Measurements from ENCODE around the gene CDK8. TPM values are rescaled to one million over a fixed set of nuclear protein-coding genes. Genes with fewer than 3 reads are reported as not detected.

The CDK8 gene
- total and polyA plus RNA-seq, 10 of the 15 experiments (the other 5 are each of a cell fraction or from before 2014, with no cell fraction given), result 8.6 to 23.5 (median 12.5) TPM

GRCh38 chr13:26370553-26370952 lies 116.6 kb downstream of the CDK8 start (continued):
- TF ChIP-seq WRNIP1 (IDR thresholded peaks at IDR 0.05; ENCODE audit: borderline replicate concordance, low read depth, low read length), result no peak
- TF ChIP-seq, protein P1, sequence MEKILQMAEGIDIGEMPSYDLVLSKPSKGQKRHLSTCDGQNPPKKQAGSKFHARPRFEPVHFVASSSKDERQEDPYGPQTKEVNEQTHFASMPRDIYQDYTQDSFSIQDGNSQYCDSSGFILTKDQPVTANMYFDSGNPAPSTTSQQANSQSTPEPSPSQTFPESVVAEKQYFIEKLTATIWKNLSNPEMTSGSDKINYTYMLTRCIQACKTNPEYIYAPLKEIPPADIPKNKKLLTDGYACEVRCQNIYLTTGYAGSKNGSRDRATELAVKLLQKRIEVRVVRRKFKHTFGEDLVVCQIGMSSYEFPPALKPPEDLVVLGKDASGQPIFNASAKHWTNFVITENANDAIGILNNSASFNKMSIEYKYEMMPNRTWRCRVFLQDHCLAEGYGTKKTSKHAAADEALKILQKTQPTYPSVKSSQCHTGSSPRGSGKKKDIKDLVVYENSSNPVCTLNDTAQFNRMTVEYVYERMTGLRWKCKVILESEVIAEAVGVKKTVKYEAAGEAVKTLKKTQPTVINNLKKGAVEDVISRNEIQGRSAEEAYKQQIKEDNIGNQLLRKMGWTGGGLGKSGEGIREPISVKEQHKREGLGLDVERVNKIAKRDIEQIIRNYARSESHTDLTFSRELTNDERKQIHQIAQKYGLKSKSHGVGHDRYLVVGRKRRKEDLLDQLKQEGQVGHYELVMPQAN (conservative IDR thresholded peaks at IDR 0.05), result no peak

GRCh38 chr13:26372747-26373146 lies 118.8 kb downstream of the CDK8 start:
- Histone ChIP-seq H3K4me1 (ENCODE audit: control insufficient read depth, insufficient read depth, low read length) (no peaks in the 10 kb centered on the region), H3K4me2 (ENCODE audit: control insufficient read depth, insufficient read depth) (no peak overlapping the region), H4K20me1 (ENCODE audit: control insufficient read depth, insufficient read depth) (no peaks in the 10 kb centered on the region; the same call in 1 of the 2 replicates), H3K27me3 (replicated peaks in 1 of 2; ENCODE audit: control insufficient read depth in 2 of 2, insufficient read depth in 2 of 2, low read length in 1 of 2) (no peaks in the 10 kb centered on the region), H2AFZ (ENCODE audit: control insufficient read depth, low read depth, low read length) (no peak overlapping the region), H3K79me2 (ENCODE audit: control insufficient read depth, insufficient read depth, low read length) (no peaks in the 10 kb centered on the region), H3K9ac (ENCODE audit: control insufficient read depth, insufficient read depth, low read length) (no peak overlapping the region), H3K9me3 (replicated peaks; ENCODE audit: control insufficient read depth, insufficient read depth, low read length) (no peaks in the 10 kb centered on the region), H3K4me3 (no peak overlapping the region), H3K27ac (ENCODE audit: control insufficient read depth, insufficient read depth) (no peak overlapping the region), H3K36me3 (ENCODE audit: control insufficient read depth in 2 of 2, insufficient read depth in 2 of 2, low read length in 1 of 2) (no peaks in the 10 kb centered on the region)
- BruUV-seq (replicated peaks), result no TSS peak
- 98% methylated on average over 2 of the region's 2 CpGs for WGBS (ENCODE audit: insufficient coverage, insufficient replicate concordance, low lambda C conversion rate, missing lambda C conversion rate)
- RAD21 ChIA-PET (ENCODE audit: unreplicated experiment), result no interaction called here
- no peak for DNase-seq (ENCODE audit: low read depth, low spot score)
- ATAC-seq, result no peak
- POLR2A ChIA-PET, result no interaction called here
- intact Hi-C loops (cut with micrococcal nuclease; ENCODE audit: unreplicated experiment), result loop anchor here (10.0 kb wide), 1 partner anchor 188 kb away; no protein-coding TSS in a partner anchor
- in situ Hi-C loops (cut with MboI), result no loop called here
- FAIRE-seq, result no peak
- CTCF ChIA-PET, result no interaction called here
- TF ChIP-seq SMAD1 (IDR thresholded peaks at IDR 0.05; ENCODE audit: low read depth, partially characterized antibody) (no peak), ZNF622 (IDR thresholded peaks at IDR 0.05) (no peak)
- SMC1A ChIA-PET (ENCODE audit: uncharacterized antibody, unreplicated experiment), result no interaction called here

DNA sequence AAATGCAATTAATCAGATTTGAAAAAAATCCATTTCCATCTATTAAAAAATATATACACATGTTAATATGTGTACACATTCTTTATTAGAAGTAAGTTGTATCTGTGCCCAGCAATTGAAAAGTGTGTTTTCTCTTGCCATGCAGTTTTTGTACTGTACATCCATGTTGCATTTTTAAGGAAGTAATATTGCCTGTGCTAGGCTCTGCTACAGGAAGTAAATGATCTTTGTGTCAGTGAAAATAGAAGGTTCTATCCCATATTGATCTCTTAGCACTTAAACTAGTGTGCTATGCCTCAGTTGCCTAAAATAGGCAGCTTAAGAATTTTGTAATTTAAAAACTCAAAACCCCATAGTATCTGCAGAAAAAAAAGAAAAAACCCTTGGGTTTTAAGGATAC lies 122.5 kb downstream of the CDK8 start:
- CTCF ChIA-PET, result interaction anchor here (1.1 to 1.4 kb wide), 3 partner anchors 11 to 69 kb away, joined by 3 read pairs; no protein-coding TSS in a partner anchor
- TF ChIP-seq CUX1 (IDR thresholded peaks at IDR 0.05; ENCODE audit: insufficient replicate concordance, low read depth, low read length) (no peak), NRF1 (conservative IDR thresholded peaks at IDR 0.05; ENCODE audit: low read depth, low read length) (no peak), IKZF2 (IDR thresholded peaks at IDR 0.05) (no peak)

More for the DNA sequence above, 122.5 kb downstream of the CDK8 start:
- no peak for ATAC-seq
- ChIA-PET RAD21 (ENCODE audit: unreplicated experiment) (no interaction called here), SMC1A (ENCODE audit: uncharacterized antibody, unreplicated experiment) (no interaction called here), POLR2A (no interaction called here)
- no peak overlapping the region for H3K27ac ChIP-seq (ENCODE audit: control insufficient read depth, insufficient read depth)
- H3K79me2 ChIP-seq (ENCODE audit: control insufficient read depth, insufficient read depth, low read length), result no peaks in the 10 kb centered on the region
- in situ Hi-C loops (cut with MboI) (no loop called here), intact Hi-C loops (cut with micrococcal nuclease; ENCODE audit: unreplicated experiment) (loop anchor here (10.0 kb wide), 1 partner anchor 192 kb away; no protein-coding TSS in a partner anchor)
- H3K36me3 ChIP-seq (ENCODE audit: control insufficient read depth in 2 of 2, insufficient read depth in 2 of 2, low read length in 1 of 2), result no peaks in the 10 kb centered on the region
- no peaks in the 10 kb centered on the region for H3K4me1 ChIP-seq (ENCODE audit: control insufficient read depth, insufficient read depth, low read length)
- FAIRE-seq, result no peak
- BruUV-seq (replicated peaks), result no TSS peak
- no peaks in the 10 kb centered on the region for H3K27me3 ChIP-seq (replicated peaks in 1 of 2; ENCODE audit: control insufficient read depth in 2 of 2, insufficient read depth in 2 of 2, low read length in 1 of 2)
- H3K4me3 ChIP-seq, result no peak overlapping the region
- no peak for DNase-seq (ENCODE audit: low read depth, low spot score)
- no peak overlapping the region for H3K9ac ChIP-seq (ENCODE audit: control insufficient read depth, insufficient read depth, low read length)
- H4K20me1 ChIP-seq (ENCODE audit: control insufficient read depth, insufficient read depth), result no peaks in the 10 kb centered on the region; the same call in 1 of the 2 replicates
- no peak overlapping the region for H2AFZ ChIP-seq (ENCODE audit: control insufficient read depth, low read depth, low read length)
- H3K9me3 ChIP-seq (replicated peaks; ENCODE audit: control insufficient read depth, insufficient read depth, low read length), result no peaks in the 10 kb centered on the region
- no peak overlapping the region for H3K4me2 ChIP-seq (ENCODE audit: control insufficient read depth, insufficient read depth)

All from GM12878 (cell line).